Measurements from ENCODE around the gene P2RY2. TPM values are rescaled to one million over a fixed set of nuclear protein-coding genes. Genes with fewer than 3 reads are reported as not detected.
A peak's percentile ranks its signal among the peaks of the same experiment; 100 is the strongest.

Gene P2RY2
- 1.6 and 1.8 TPM in 2 replicates for total RNA-seq (2013; cell fraction: nucleolus; rRNA removed)
- total RNA-seq (2014; rRNA removed) (0.05 and 0.17 TPM in 2 replicates), total RNA-seq (2014; rRNA removed; fragmentation: Illumina TruSeq; extraction: Trizol) (not detected in 2 replicates), total RNA-seq (2021) (0.19 and 0.23 TPM in 2 replicates), polyA plus RNA-seq (2011; rRNA removed) (not detected in 2 replicates), polyA plus RNA-seq (2014; fragmentation: Illumina TruSeq; extraction: Trizol) (0.03 TPM in 1 of 2 replicates, not detected in the other), polyA plus RNA-seq (2014; fragmentation: Nextera tagmentation; extraction: Ambion mirVana) (not detected), polyA plus RNA-seq (2014; rRNA removed) (0.04 TPM in 1 of 2 replicates, not detected in the other), polyA plus RNA-seq (2016; fragmentation: Nextera tagmentation; extraction: Ambion mirVana) (not detected), polyA minus RNA-seq (2011; rRNA and poly(A)+ RNA removed) (not detected in 2 replicates), Bru-seq, nascent RNA (percentile 25 among the genes with signal in this experiment), BruChase-seq, experiment 1, labeled RNA remaining after a 6-hour chase (percentile 16 among the genes with signal in this experiment), BruChase-seq, experiment 2, labeled RNA remaining after a 2-hour chase (percentile 17 among the genes with signal in this experiment)
- polyA plus RNA-seq (2011; ENCODE audit: low read depth) = not detected
- not detected in 2 replicates for polyA plus RNA-seq (2011; cell fraction: cytosol; rRNA removed)
- polyA plus RNA-seq (2011; cell fraction: nucleus; rRNA removed) = not detected in 2 replicates
- 0.11 TPM in 1 of 2 replicates, not detected in the other for polyA plus RNA-seq (2012)
- polyA minus RNA-seq (2011; cell fraction: cytosol; rRNA and poly(A)+ RNA removed) = not detected in 2 replicates
- polyA minus RNA-seq (2011; cell fraction: nucleus; rRNA and poly(A)+ RNA removed) = not detected in 2 replicates
- long read RNA-seq, experiment 1 = 0 reads
- long read RNA-seq, experiment 2 = 0 reads

GRCh38 chr11:73218106-73218829 is at the start of gene P2RY2:
Gene P2RY2, plus strand, starts transcription at chr11:73218281. Its CDS starts 15,879 bp downstream, at chr11:73234160.
- peak within 1 kb of the TSS; percentile 59 for H2AFZ ChIP-seq (ENCODE audit: control insufficient read depth, low read depth, low read length)
- H4K20me1 ChIP-seq (ENCODE audit: control insufficient read depth, insufficient read depth) = no peaks in the 10 kb centered on the region
- BruUV-seq (replicated peaks) = no TSS peak
- no peaks in the 10 kb centered on the region for H3K79me2 ChIP-seq (ENCODE audit: control insufficient read depth, insufficient read depth, low read length)
- WGBS (ENCODE audit: insufficient coverage, insufficient replicate concordance, low lambda C conversion rate, missing lambda C conversion rate) = 15% methylated on average over 76 of the region's 81 CpGs
- H3K9ac ChIP-seq (ENCODE audit: control insufficient read depth, insufficient read depth, low read length) = no peak within 1 kb of the TSS; the same call in 1 of the 2 replicates
- peak; percentile 77 for ATAC-seq
- no peaks in the 10 kb centered on the region for H3K36me3 ChIP-seq (ENCODE audit: control insufficient read depth in 2 of 2, insufficient read depth in 2 of 2, low read length in 1 of 2)
- no peaks in the 10 kb centered on the region; a peak in 1 of 4 replicates for H3K27me3 ChIP-seq (replicated peaks in 1 of 2; ENCODE audit: control insufficient read depth in 2 of 2, insufficient read depth in 2 of 2, low read length in 1 of 2)
- peak within 1 kb of the TSS; percentile 46; the same call in 1 of the 2 replicates for H3K4me3 ChIP-seq
- FAIRE-seq = no peak
- RAD21 ChIA-PET (ENCODE audit: unreplicated experiment) = no interaction called here
- SMC1A ChIA-PET (ENCODE audit: uncharacterized antibody, unreplicated experiment) = interaction anchor here (0.7 to 1.1 kb wide), 2 partner anchors 25 to 32 kb away, joined by 3 read pairs; no protein-coding TSS in a partner anchor
- H3K9me3 ChIP-seq (replicated peaks; ENCODE audit: control insufficient read depth, insufficient read depth, low read length) = no peaks in the 10 kb centered on the region
- no peak within 1 kb of the TSS for H3K27ac ChIP-seq (ENCODE audit: control insufficient read depth, insufficient read depth)
- H3K4me1 ChIP-seq (ENCODE audit: control insufficient read depth, insufficient read depth, low read length) = peaks cover 12% of the 10 kb centered on the region
- POLR2A ChIA-PET = no interaction called here
- intact Hi-C loops (cut with micrococcal nuclease; ENCODE audit: unreplicated experiment) = no loop called here
- in situ Hi-C loops (cut with MboI) = no loop called here
- CTCF ChIA-PET = interaction anchor here (0.8 to 1.2 kb wide), 2 partner anchors 11 to 32 kb away, joined by 4 read pairs; no protein-coding TSS in a partner anchor
- H3K4me2 ChIP-seq (ENCODE audit: control insufficient read depth, insufficient read depth) = peak within 1 kb of the TSS; percentile 75
- no peak for DNase-seq (ENCODE audit: low read depth, low spot score)
- TF ChIP-seq NFYA (IDR thresholded peaks at IDR 0.05; ENCODE audit: borderline replicate concordance, low read depth, low read length) = no peak
- TF ChIP-seq NR2F1 (conservative IDR thresholded peaks at IDR 0.05) = peak; percentile 44; the same call in 1 of the 2 replicates
- TF ChIP-seq, protein P1, sequence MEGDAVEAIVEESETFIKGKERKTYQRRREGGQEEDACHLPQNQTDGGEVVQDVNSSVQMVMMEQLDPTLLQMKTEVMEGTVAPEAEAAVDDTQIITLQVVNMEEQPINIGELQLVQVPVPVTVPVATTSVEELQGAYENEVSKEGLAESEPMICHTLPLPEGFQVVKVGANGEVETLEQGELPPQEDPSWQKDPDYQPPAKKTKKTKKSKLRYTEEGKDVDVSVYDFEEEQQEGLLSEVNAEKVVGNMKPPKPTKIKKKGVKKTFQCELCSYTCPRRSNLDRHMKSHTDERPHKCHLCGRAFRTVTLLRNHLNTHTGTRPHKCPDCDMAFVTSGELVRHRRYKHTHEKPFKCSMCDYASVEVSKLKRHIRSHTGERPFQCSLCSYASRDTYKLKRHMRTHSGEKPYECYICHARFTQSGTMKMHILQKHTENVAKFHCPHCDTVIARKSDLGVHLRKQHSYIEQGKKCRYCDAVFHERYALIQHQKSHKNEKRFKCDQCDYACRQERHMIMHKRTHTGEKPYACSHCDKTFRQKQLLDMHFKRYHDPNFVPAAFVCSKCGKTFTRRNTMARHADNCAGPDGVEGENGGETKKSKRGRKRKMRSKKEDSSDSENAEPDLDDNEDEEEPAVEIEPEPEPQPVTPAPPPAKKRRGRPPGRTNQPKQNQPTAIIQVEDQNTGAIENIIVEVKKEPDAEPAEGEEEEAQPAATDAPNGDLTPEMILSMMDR (IDR thresholded peaks at IDR 0.05 in 2 of 3, conservative IDR thresholded peaks at IDR 0.05 in 1 of 3; ENCODE audit: control insufficient read depth in 2 of 3, extremely low read depth in 1 of 3, insufficient read depth in 1 of 3, low read depth in 3 of 3, low read length in 3 of 3) = peak; percentile 19 to 48 (median 34); a peak in 4 of 6 replicates
- TF ChIP-seq CHD4 (IDR thresholded peaks at IDR 0.05) = no peak
- TF ChIP-seq SP1 (IDR thresholded peaks at IDR 0.05; ENCODE audit: low read depth, low read length) = no peak
- TF ChIP-seq BHLHE40 (IDR thresholded peaks at IDR 0.05; ENCODE audit: borderline replicate concordance in 1 of 2, low read depth in 2 of 2, low read length in 1 of 2) = peak in 1 of 2 experiments; percentile 59; a peak in 2 of 4 replicates
- TF ChIP-seq, protein P2, sequence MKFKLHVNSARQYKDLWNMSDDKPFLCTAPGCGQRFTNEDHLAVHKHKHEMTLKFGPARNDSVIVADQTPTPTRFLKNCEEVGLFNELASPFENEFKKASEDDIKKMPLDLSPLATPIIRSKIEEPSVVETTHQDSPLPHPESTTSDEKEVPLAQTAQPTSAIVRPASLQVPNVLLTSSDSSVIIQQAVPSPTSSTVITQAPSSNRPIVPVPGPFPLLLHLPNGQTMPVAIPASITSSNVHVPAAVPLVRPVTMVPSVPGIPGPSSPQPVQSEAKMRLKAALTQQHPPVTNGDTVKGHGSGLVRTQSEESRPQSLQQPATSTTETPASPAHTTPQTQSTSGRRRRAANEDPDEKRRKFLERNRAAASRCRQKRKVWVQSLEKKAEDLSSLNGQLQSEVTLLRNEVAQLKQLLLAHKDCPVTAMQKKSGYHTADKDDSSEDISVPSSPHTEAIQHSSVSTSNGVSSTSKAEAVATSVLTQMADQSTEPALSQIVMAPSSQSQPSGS (IDR thresholded peaks at IDR 0.05; ENCODE audit: low read length) = no peak
- no peak; the same call in 1 of the 2 replicates for TF ChIP-seq PKNOX1 (IDR thresholded peaks at IDR 0.05)
- no peak for TF ChIP-seq HDGF (IDR thresholded peaks at IDR 0.05)
- TF ChIP-seq ZZZ3 (IDR thresholded peaks at IDR 0.05; ENCODE audit: control insufficient read depth, insufficient read length, low read depth) = no peak
- TF ChIP-seq YY1 (IDR thresholded peaks at IDR 0.05; ENCODE audit: low read depth, low read length) = no peak
- TF ChIP-seq DPF2 (IDR thresholded peaks at IDR 0.05) = peak; percentile 34; the same call in 1 of the 2 replicates
- TF ChIP-seq KDM1A (IDR thresholded peaks at IDR 0.05; ENCODE audit: borderline replicate concordance) = no peak
- no peak for TF ChIP-seq TAF1 (IDR thresholded peaks at IDR 0.05; ENCODE audit: borderline replicate concordance, low read depth, low read length)

Data from GM12878 (cell line).